HEK293T (cell line): Measurements from ENCODE around the gene ANKRD24.
"Not testable (repeated sequence)": the region's sequence is repeated elsewhere in the genome, so short reads cannot be mapped to it uniquely, and the experiment has no call there.

Experiments used
- FOXM1 ChIP-seq: fragments of 450-650 bp; IDR thresholded peaks from 2 replicates; pipeline ENCODE4 v1.6.1; 2017; ENCODE audit warnings: mild to moderate bottlenecking, borderline replicate concordance
- HDGF ChIP-seq: fragments of 450-650 bp; IDR thresholded peaks from 2 replicates; pipeline ENCODE4 v1.6.1; 2017; ENCODE audit warnings: antibody characterized with exemption, borderline replicate concordance
- L3MBTL2 ChIP-seq: fragments of 450-650 bp; conservative IDR thresholded peaks from 2 replicates; pipeline ENCODE4 v1.6.1; 2016; ENCODE audit warnings: mild to moderate bottlenecking
- SP1 ChIP-seq: fragments of 450-650 bp; IDR thresholded peaks from 2 replicates; pipeline ENCODE4 v1.6.1; 2017
- TARDBP ChIP-seq: fragments of 450-650 bp; IDR thresholded peaks from 2 replicates; pipeline ENCODE4 v1.6.1; 2016

DNA sequence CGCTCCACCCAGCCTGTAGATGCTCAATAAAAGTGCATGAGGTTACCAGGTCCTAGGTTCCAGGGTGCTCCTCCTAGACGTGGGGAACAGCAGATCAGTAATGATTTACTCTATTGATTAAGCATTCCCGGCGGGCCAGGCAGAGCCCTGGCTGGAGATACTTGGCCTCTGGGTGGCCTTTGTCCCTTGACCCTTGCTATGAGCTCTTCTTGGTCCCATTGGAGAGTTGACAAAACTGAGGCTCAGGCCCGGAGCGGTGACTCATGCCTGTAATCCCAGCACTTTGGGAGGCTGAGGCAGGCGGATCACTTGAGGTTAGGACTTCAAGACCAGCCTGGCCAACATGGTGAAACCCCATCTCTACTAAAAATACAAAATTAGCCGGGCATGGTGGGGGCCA is 24.5 kb upstream of the ANKRD24 start:
- TF ChIP-seq HDGF, FOXM1, TARDBP, SP1, L3MBTL2: not testable (repeated sequence)
